ENCODE measurements around the gene UROS.

UROS gene

DNA sequence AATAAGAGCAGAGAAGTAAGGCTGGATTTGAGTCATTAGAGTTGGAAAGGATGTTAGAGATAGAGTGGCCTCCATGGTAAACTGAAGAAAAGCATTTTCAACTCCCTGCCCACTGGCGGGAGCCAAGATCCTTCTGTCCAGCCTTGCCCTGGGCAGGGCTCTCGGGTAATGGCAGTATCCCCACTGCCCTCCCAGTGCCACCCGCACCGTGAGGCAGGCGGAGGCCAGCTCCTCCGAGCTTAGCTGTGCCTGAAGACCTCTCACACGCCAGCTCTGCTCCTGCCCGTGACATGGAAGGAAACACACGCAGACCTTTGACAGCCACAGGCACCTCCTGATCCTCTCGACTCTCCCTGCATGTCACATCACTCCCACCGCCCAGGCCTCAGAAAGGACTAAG lies 22.6 kb upstream of the UROS start:
- DNase-seq (ENCODE audit: low spot score) = no peak
- TF ChIP-seq, protein P1, sequence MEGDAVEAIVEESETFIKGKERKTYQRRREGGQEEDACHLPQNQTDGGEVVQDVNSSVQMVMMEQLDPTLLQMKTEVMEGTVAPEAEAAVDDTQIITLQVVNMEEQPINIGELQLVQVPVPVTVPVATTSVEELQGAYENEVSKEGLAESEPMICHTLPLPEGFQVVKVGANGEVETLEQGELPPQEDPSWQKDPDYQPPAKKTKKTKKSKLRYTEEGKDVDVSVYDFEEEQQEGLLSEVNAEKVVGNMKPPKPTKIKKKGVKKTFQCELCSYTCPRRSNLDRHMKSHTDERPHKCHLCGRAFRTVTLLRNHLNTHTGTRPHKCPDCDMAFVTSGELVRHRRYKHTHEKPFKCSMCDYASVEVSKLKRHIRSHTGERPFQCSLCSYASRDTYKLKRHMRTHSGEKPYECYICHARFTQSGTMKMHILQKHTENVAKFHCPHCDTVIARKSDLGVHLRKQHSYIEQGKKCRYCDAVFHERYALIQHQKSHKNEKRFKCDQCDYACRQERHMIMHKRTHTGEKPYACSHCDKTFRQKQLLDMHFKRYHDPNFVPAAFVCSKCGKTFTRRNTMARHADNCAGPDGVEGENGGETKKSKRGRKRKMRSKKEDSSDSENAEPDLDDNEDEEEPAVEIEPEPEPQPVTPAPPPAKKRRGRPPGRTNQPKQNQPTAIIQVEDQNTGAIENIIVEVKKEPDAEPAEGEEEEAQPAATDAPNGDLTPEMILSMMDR (IDR thresholded peaks at IDR 0.05; ENCODE audit: extremely low read depth, missing control alignments) = no peak

DNA sequence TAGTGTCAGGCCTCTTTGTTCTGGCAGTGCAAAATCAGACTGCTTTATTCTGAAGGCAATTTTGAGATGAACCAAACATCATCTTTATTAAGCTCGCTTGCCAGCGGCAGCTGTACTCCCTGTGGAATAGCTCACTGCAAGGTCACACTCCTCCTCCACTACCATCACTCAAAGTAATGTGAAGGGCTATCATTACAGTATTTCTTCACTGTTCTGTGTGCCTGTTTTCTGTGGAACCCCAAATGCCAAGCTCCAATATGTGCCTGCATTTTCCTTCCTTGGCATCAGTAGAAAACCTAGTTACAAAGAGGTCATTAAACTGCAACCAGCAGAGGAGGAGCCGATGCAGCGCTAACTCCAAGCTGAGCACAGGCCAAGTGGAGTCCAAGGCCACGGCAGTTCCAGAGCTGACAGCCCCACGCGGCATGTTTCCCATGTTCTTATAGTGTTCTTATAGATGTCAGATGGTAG lies 21.7 kb upstream of the UROS start:
- TF ChIP-seq, protein P1 (IDR thresholded peaks at IDR 0.05; ENCODE audit: extremely low read depth, missing control alignments) = no peak
- no peak for DNase-seq (ENCODE audit: low spot score)

DNA sequence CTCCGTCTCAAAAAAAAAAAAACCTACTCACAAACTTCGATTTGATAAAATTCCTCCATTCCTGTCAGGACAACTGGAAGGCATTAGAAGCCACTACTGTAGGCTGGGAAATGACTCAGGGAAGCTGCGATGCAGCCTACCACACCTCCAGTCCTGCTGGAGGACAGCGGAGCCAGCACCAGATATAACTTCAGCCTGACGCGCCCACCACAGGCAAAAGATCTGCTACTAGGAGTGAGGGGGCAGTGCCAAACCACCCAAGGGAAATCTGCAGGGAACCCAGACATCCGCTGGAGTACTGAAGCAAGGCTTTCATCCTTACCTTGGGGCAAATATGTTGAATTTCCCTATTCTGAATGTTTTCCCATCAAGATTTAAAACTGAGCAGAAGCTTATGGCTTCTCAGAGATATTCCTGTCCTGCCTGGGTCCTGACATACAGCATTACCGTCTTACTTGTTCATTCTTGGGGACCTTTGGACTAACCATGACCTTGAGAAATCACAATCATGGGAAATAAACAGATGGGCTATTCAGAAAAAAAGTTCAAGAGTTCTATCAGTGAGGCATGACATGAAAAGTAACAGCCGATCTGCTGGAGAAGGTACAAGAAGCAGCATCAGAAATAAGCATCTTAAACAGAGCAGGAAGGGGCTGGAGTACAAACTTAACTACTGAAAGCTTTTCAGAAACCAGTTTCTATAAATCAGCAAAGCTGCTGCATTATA lies 20.7 kb upstream of the UROS start:
- TF ChIP-seq, protein P1 (IDR thresholded peaks at IDR 0.05; ENCODE audit: extremely low read depth, missing control alignments) = no peak
- no peak for DNase-seq (ENCODE audit: low spot score)

DNA sequence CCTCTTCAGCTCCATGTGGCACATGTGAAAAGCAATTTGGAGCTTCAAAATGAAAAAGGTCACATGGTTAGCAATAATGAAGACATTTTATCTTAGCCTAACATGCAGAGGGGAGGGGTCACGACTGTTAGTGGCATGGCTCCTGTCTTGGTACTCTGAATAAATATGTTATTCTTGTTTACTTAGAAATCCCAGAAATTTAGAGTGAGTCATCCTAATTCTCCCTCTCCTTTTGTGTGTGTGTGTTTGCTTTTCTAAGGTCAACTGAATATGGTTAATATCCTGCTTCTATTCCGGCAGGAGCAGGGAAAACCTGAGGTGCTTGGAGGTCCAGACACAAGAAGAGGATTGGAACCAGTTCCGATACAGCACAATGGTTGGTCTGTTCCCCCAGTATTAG lies 17.9 kb upstream of the UROS start:
- no peak for DNase-seq (ENCODE audit: low spot score)
- TF ChIP-seq, protein P1 (IDR thresholded peaks at IDR 0.05; ENCODE audit: extremely low read depth, missing control alignments) = no peak

DNA sequence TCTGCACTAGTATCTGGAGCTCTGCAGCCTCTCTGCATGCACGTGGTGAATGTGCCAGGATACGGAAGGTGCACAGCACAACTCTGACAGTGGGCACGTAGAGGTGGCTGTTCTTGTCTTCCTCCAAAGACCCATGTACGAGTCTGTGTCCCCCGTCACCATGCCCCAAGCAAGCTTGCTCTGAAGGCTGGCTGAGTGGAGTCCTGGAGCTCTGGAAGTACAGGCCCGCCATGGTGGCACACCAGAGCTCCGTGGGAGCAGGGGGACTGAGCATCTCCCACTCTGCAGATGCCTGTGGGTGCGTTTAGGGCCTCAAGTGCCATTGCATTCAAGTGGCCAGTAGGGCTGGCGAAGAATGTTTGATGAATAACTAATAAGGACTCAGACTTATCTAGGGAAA lies 17.3 kb upstream of the UROS start:
- TF ChIP-seq, protein P1 (IDR thresholded peaks at IDR 0.05; ENCODE audit: extremely low read depth, missing control alignments) = no peak
- no peak for DNase-seq (ENCODE audit: low spot score)

DNA sequence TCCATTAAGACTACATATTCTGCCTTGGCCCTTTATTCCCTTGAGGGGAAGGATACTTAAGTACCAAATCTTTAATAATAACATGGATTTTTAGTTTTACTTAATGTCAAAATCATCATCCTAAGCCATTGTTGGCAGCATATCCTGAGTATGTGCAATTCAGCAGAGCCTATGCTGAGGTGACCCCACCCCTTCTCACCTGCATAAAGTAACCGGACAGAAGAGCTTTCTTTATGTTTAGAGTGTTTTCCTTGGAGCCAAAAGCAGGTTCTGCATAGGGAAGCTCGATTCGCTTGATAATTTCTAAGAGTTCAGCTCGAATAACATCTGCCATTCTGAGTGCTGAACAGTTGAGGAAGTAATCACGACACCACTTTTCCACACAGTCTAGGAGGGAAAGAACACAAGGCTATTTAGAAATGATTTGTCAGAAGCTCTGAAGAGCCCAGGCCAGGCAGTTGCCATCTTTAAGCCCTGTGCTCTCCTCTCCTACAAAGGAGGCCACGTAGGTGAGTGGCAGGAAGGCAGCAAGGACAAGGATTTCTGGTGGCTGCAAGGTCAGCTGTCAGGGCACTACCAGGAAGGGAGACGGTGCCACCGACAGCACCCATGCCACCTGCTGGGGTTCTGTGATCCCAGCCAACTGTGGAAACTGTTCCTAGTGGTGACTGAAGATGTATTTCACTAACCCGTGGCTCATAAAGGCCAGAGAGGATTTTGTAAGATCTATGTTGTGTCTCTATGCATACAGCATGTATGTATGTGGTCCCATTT lies 15.9 kb upstream of the UROS start:
- TF ChIP-seq, protein P1 (IDR thresholded peaks at IDR 0.05; ENCODE audit: extremely low read depth, missing control alignments) = no peak
- no peak for DNase-seq (ENCODE audit: low spot score)

DNA sequence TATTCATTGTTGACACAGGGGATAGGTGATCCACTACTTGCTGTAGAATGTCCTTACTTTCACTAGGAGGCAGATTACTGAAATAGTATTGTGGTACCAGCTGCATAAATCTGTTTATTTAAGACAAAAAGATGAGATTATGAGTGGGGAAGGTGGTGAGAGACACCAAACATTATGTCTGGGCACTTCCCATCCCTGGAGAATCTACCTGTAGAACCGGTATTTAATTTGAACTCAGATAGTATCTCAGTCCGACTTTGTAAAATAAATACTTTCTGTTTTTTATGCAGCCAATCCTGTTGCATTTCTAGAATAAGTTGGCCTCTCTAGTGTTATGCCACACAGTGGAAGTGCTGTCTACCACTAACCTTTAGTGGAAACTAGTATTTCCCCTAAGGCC lies 13.7 kb upstream of the UROS start:
- DNase-seq (ENCODE audit: low spot score) = no peak
- TF ChIP-seq, protein P1 (IDR thresholded peaks at IDR 0.05; ENCODE audit: extremely low read depth, missing control alignments) = no peak

Data from GM20000 (cell line).